ENCODE results near the gene PTGIR. TPM values are rescaled to one million over a fixed set of nuclear protein-coding genes. Genes with fewer than 3 reads are reported as not detected.

Gene PTGIR
- total RNA-seq = not detected in 2 replicates
- long read RNA-seq = 0 reads

GRCh38 chr19:46624958-46625661 is at the start of gene PTGIR:
Gene PTGIR (minus strand): TSS chr19:46625089. CDS start chr19:46624225, 864 bp downstream.
- Mint-ChIP-seq H3K36me3 (ENCODE audit: low read depth) (no peaks in the 10 kb centered on the region), H3K27ac (ENCODE audit: unreplicated experiment) (peak within 1 kb of the TSS; percentile 16), H3K4me3 (no peak within 1 kb of the TSS), H3K4me1 (peaks cover 13% of the 10 kb centered on the region), H3K9me3 (no peaks in the 10 kb centered on the region), H3K27me3 (ENCODE audit: low read depth) (no peaks in the 10 kb centered on the region)
- DNase-seq (ENCODE audit: low read depth, low spot score) = no peak
- TF ChIP-seq CTCF (conservative IDR thresholded peaks at IDR 0.05) = no peak

GRCh38 chr19:46670813-46671212 is 45.9 kb upstream of the PTGIR start:
- Mint-ChIP-seq H3K4me3 (no peak overlapping the region), H3K36me3 (ENCODE audit: low read depth) (peaks cover 7% of the 10 kb centered on the region), H3K4me1 (no peaks in the 10 kb centered on the region), H3K27me3 (ENCODE audit: low read depth) (no peaks in the 10 kb centered on the region), H3K9me3 (no peaks in the 10 kb centered on the region), H3K27ac (ENCODE audit: unreplicated experiment) (no peak overlapping the region)
- no peak for DNase-seq (ENCODE audit: low read depth, low spot score)
- no peak for TF ChIP-seq CTCF (conservative IDR thresholded peaks at IDR 0.05)

GRCh38 chr19:46668662-46669061 is 43.8 kb upstream of the PTGIR start:
- no peaks in the 10 kb centered on the region for H3K27me3 Mint-ChIP-seq (ENCODE audit: low read depth)
- no peak overlapping the region for H3K4me3 Mint-ChIP-seq
- H3K36me3 Mint-ChIP-seq (ENCODE audit: low read depth) = no peaks in the 10 kb centered on the region
- no peak for DNase-seq (ENCODE audit: low read depth, low spot score)
- H3K27ac Mint-ChIP-seq (ENCODE audit: unreplicated experiment) = no peak overlapping the region
- no peaks in the 10 kb centered on the region for H3K4me1 Mint-ChIP-seq
- no peaks in the 10 kb centered on the region for H3K9me3 Mint-ChIP-seq
- no peak for TF ChIP-seq CTCF (conservative IDR thresholded peaks at IDR 0.05)

GRCh38 chr19:46665072-46665471 is 40.2 kb upstream of the PTGIR start:
- Mint-ChIP-seq H3K27me3 (ENCODE audit: low read depth) (peaks cover 3% of the 10 kb centered on the region), H3K27ac (ENCODE audit: unreplicated experiment) (no peak overlapping the region), H3K4me1 (peaks cover 16% of the 10 kb centered on the region), H3K36me3 (ENCODE audit: low read depth) (no peaks in the 10 kb centered on the region), H3K4me3 (no peak overlapping the region), H3K9me3 (no peaks in the 10 kb centered on the region)
- no peak for DNase-seq (ENCODE audit: low read depth, low spot score)
- no peak for TF ChIP-seq CTCF (conservative IDR thresholded peaks at IDR 0.05)

GRCh38 chr19:46661735-46662592 is 37.1 kb upstream of the PTGIR start:
- Mint-ChIP-seq H3K4me3 (peak overlapping the region; percentile 70), H3K4me1 (peaks cover 28% of the 10 kb centered on the region), H3K27ac (ENCODE audit: unreplicated experiment) (peak overlapping the region; percentile 76), H3K27me3 (ENCODE audit: low read depth) (peaks cover 10% of the 10 kb centered on the region), H3K36me3 (ENCODE audit: low read depth) (no peaks in the 10 kb centered on the region), H3K9me3 (no peaks in the 10 kb centered on the region)
- DNase-seq (ENCODE audit: low read depth, low spot score) = peak; percentile 69
- peak; percentile 94 for TF ChIP-seq CTCF (conservative IDR thresholded peaks at IDR 0.05)

Measured in neural crest cell (in vitro differentiated cells).